A673 (cell line): ENCODE measurements around the gene C19orf81. TPM values are rescaled to one million over a fixed set of nuclear protein-coding genes. Genes with fewer than 3 reads are reported as not detected.

Source experiments
- BruUV-seq: library from RNA; stranded (reverse); fragments of 400-500 nt; replicated peaks from 2 replicates; lab custom pipeline; 2021; lab: Mats Ljungman, UMichigan
- CTCF ChIA-PET: fragments of 300-600 bp; sonication (Branson Sonifier 250); formaldehyde crosslinking; loops from one replicate; lab custom pipeline; 2022; ENCODE audit warnings: antibody characterized with exemption; lab: Charles Lee
- POLR2A ChIA-PET: fragments of 300-600 bp; sonication (Branson Sonifier 250); formaldehyde crosslinking; loops from one replicate; lab custom pipeline; 2022; ENCODE audit warnings: antibody characterized with exemption; ENCODE audit not compliant: low non-redundant PET; lab: Charles Lee
- DNase-seq: peaks from one replicate; pipeline ENCODE4 v3.0.0-alpha.2; 2015; ENCODE audit warnings: low spot score
- H3K27ac ChIP-seq: fragments of 200-600 bp; sonication (generic); 2 replicates; pipeline ENCODE4 v1.5.1; 2016; ENCODE audit warnings: mixed run types, low read depth, mild to moderate bottlenecking, mixed read lengths, antibody characterized with exemption, low read length; ENCODE audit not compliant: poor library complexity, severe bottlenecking
- H3K27me3 ChIP-seq: fragments of 200-600 bp; sonication (generic); replicated peaks from 2 replicates; pipeline ENCODE4 v1.6.1; 2017; ENCODE audit warnings: mixed run types, low read depth, mild to moderate bottlenecking, mixed read lengths, antibody characterized with exemption, low read length; ENCODE audit not compliant: insufficient read depth, poor library complexity
- H3K36me3 ChIP-seq: fragments of 200-600 bp; sonication (generic); 2 replicates; pipeline ENCODE4 v1.6.1; 2016; ENCODE audit warnings: mixed run types, mild to moderate bottlenecking, mixed read lengths, antibody characterized with exemption, low read length; ENCODE audit not compliant: insufficient read depth, poor library complexity, severe bottlenecking
- H3K4me1 ChIP-seq: fragments of 200-600 bp; sonication (generic); 2 replicates; pipeline ENCODE4 v1.6.1; 2017; ENCODE audit warnings: mixed run types, mild to moderate bottlenecking, mixed read lengths, antibody characterized with exemption, low read length; ENCODE audit not compliant: insufficient read depth, poor library complexity, severe bottlenecking
- H3K4me3 ChIP-seq: fragments of 200-600 bp; sonication (generic); 2 replicates; pipeline ENCODE4 v1.5.1; 2016; ENCODE audit warnings: low read depth, mixed run types, mild to moderate bottlenecking, mixed read lengths, low read length; ENCODE audit not compliant: poor library complexity, severe bottlenecking
- H3K9me3 ChIP-seq: fragments of 200-600 bp; sonication (generic); 2 replicates; pipeline ENCODE4 v1.6.1; 2016; ENCODE audit warnings: mixed run types, low read depth, mild to moderate bottlenecking, mixed read lengths, antibody characterized with exemption, low read length; ENCODE audit not compliant: poor library complexity, severe bottlenecking
- EZH2 ChIP-seq: fragments of 200-600 bp; sonication (generic); IDR thresholded peaks from 2 replicates; pipeline ENCODE4 v1.6.1; 2017; ENCODE audit warnings: borderline replicate concordance, low read depth, mild to moderate bottlenecking, mixed read lengths, antibody characterized with exemption, low read length; ENCODE audit not compliant: poor library complexity, severe bottlenecking
- intact Hi-C: fragments of 100-400 bp; cut with micrococcal nuclease; formaldehyde crosslinking; loops from one replicate; pipeline ENCODE4 v1.10.0; 2022; ENCODE audit not compliant: unreplicated experiment
- total RNA-seq: library from RNA; stranded (reverse); gene quantifications from 2 replicates; pipeline ENCODE4 v1.2.3, GENCODE V29; 2021
- TF ChIP-seq, protein P1 (sequence below): fragments of 300-800, 200-600 bp; sonication (generic); conservative IDR thresholded peaks from 2 replicates; pipeline ENCODE4 v1.5.1; 2017; ENCODE audit warnings: low read depth, mild to moderate bottlenecking, antibody characterized with exemption, low read length, moderate library complexity, mixed read lengths

The C19orf81 gene
- total RNA-seq, 1 experiment from 2014 or later, result 6.2 TPM

GRCh38 chr19:50695251-50696093, 46.2 kb downstream of the C19orf81 start:
- Histone ChIP-seq H3K27ac (no peak overlapping the region), H3K9me3 (no peaks in the 10 kb centered on the region), H3K36me3 (no peaks in the 10 kb centered on the region), H3K4me3 (no peak overlapping the region), H3K27me3 (peaks cover 8% of the 10 kb centered on the region), H3K4me1 (peaks cover 6% of the 10 kb centered on the region)
- DNase-seq, result peak; percentile 48
- ChIA-PET CTCF (interaction anchor here (0.8 kb wide), 1 partner anchor 9 kb away, joined by 4 read pairs; no protein-coding TSS in a partner anchor), POLR2A (no interaction called here)
- intact Hi-C loops, result no loop called here
- TF ChIP-seq, protein P1, sequence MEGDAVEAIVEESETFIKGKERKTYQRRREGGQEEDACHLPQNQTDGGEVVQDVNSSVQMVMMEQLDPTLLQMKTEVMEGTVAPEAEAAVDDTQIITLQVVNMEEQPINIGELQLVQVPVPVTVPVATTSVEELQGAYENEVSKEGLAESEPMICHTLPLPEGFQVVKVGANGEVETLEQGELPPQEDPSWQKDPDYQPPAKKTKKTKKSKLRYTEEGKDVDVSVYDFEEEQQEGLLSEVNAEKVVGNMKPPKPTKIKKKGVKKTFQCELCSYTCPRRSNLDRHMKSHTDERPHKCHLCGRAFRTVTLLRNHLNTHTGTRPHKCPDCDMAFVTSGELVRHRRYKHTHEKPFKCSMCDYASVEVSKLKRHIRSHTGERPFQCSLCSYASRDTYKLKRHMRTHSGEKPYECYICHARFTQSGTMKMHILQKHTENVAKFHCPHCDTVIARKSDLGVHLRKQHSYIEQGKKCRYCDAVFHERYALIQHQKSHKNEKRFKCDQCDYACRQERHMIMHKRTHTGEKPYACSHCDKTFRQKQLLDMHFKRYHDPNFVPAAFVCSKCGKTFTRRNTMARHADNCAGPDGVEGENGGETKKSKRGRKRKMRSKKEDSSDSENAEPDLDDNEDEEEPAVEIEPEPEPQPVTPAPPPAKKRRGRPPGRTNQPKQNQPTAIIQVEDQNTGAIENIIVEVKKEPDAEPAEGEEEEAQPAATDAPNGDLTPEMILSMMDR, result no peak
- no peak for TF ChIP-seq EZH2
- BruUV-seq, result no TSS peak

DNA sequence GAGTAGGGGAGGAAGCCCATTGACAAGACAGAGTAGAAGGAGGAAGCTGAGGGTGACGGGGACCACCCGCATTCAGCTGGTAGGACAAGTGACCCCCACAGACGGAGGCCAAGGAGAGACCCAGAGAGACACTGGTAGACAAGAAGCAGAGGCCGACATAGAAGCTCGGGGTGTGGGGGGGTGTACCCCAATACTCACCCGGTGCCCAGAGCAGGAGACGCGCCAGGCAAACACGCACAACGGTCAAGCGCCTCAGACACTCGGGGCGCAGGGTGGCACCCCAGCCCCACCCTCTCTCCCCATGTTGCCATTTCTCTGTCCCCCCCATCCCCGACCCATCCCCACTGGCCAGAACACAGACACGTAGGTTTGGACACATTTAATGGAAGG, 46.8 kb downstream of the C19orf81 start:
- Histone ChIP-seq H3K27me3 (peaks cover 8% of the 10 kb centered on the region), H3K4me1 (peaks cover 6% of the 10 kb centered on the region), H3K27ac (no peak overlapping the region), H3K36me3 (no peaks in the 10 kb centered on the region), H3K4me3 (no peak overlapping the region), H3K9me3 (no peaks in the 10 kb centered on the region)
- no peak for DNase-seq
- TF ChIP-seq EZH2, result no peak
- TF ChIP-seq, protein P1, result no peak
- CTCF ChIA-PET, result no interaction called here
- POLR2A ChIA-PET, result no interaction called here
- intact Hi-C loops, result no loop called here
- no TSS peak for BruUV-seq

- no peak for DNase-seq
- POLR2A ChIA-PET, result no interaction called here
- H3K9me3 ChIP-seq, result no peaks in the 10 kb centered on the region
- H3K4me3 ChIP-seq, result no peak overlapping the region
- peaks cover 8% of the 10 kb centered on the region for H3K27me3 ChIP-seq
- H3K4me1 ChIP-seq, result peaks cover 6% of the 10 kb centered on the region
- no peak overlapping the region for H3K27ac ChIP-seq
- intact Hi-C loops, result no loop called here
- H3K36me3 ChIP-seq, result no peaks in the 10 kb centered on the region
- no TSS peak for BruUV-seq
- CTCF ChIA-PET, result interaction anchor here (0.6 to 1.7 kb wide), 2 partner anchors 28 to 141 kb away, joined by 4 to 5 read pairs; no protein-coding TSS in a partner anchor
- TF ChIP-seq, protein P1, result no peak
- no peak for TF ChIP-seq EZH2
Observed at GRCh38 chr19:50697414-50698124, 48.3 kb downstream of the C19orf81 start.
